Measurements from ENCODE around the gene NUDT22.

Gene NUDT22

GRCh38 chr11:64206457-64207255 lies 19.4 kb upstream of the NUDT22 start, which contains the start of gene FERMT3:
Gene FERMT3, plus strand, starts transcription at chr11:64206721. Its CDS starts 644 bp downstream, at chr11:64207365.
- peak; percentile 38 for DNase-seq (ENCODE audit: low read depth, low spot score)

- DNase-seq (ENCODE audit: low read depth, low spot score): peak; percentile 49
Measured at GRCh38 chr11:64207256-64208085, 18.6 kb upstream of the NUDT22 start.

DNA sequence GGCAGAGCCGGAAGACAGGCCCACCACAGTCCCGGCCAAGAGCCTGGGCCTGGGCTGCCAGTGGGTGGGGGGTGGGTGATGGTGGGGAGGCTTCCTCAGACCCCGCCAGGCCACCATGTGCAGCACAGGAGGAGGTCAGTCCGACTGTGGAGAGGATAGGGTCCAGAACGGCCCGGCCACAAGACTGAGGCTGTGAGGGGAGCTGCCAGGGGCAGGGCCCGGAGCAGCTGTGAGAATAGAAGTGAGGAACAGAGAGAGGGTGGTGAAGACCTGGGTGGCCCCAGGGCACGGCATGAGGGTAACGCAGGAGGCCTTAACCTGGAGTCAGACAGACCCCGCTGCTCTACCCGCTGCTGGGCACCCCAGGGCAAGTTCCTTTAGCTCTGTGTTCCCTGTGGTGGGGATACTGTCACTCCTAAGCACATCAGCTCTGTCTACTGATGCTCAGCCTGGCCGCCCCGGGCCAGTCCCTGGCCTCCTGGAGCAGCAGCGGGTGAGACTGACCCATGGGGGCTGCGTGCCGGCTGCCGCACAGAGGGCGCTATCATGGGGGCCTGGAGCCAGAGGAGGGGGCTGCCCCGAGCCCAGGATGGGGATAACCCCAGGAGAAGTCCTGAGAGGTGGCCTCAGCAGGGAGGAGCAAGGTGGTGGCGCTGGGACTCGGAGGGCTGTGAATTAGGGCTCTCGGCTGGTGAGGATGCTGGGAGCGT lies 17.8 kb upstream of the NUDT22 start:
- DNase-seq (ENCODE audit: low read depth, low spot score): no peak

- DNase-seq (ENCODE audit: low read depth, low spot score): no peak
Measured at GRCh38 chr11:64208796-64209562, 17.1 kb upstream of the NUDT22 start.

GRCh38 chr11:64209563-64209843 lies 16.6 kb upstream of the NUDT22 start:
- DNase-seq (ENCODE audit: low read depth, low spot score): no peak

DNA sequence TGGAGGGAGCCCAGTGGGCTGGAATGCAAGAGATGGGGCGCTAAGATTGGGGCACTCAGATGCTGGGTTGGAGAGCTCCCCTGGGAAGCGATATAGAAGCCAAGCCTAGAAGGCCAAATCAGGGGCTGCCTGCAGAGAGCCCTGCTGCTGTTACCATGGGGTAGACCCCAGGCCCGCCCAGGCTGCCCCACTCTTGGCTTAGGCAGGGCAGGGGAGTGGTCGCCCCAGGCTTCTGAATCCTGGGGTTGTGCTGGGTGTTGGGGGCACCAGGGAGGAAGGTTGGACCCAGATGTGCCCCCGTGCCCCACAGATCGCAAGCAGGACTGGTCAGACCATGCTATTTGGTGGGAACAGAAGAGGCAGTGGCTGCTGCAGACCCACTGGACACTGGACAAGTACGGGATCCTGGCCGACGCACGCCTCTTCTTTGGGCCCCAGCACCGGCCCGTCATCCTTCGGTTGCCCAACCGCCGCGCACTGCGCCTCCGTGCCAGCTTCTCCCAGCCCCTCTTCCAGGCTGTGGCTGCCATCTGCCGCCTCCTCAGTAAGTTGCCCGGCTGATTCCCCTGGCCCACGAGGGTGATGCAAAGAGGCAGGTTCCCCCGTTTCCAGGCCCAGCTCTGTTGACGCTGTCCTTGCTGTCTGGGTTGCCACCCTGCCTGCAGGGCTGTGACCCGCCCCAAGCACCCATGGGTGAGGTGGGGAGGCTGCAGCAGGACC lies 15.6 kb upstream of the NUDT22 start:
- no peak for DNase-seq (ENCODE audit: low read depth, low spot score)

- DNase-seq (ENCODE audit: low read depth, low spot score): no peak
Measured at GRCh38 chr11:64211181-64211872, 14.7 kb upstream of the NUDT22 start.

DNA sequence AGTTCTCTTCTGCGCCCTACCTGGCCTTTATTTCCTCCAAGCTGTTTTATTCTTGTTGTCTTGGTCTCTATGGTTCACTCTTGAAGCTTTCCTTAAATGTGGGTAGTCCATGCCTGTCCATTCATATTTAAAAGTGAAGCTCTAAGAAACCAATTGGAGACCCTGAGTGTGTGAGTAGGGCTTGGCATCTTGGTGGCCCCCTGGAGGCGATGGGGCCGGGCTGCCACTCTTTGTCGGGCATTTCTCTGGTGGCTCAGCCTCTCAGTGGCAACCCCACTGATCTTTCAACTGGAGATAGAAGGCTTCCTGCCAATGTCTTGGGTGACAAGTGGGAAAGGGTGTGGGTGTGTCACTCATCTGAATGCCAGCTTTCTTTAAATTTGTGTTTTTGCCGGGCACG lies 9.2 kb upstream of the NUDT22 start:
- no peak for DNase-seq (ENCODE audit: low read depth, low spot score)

- DNase-seq (ENCODE audit: low read depth, low spot score): no peak
Measured at GRCh38 chr11:64218628-64219353, 7.3 kb upstream of the NUDT22 start.

- DNase-seq (ENCODE audit: low read depth, low spot score): no peak
Measured at GRCh38 chr11:64219354-64219684, 6.8 kb upstream of the NUDT22 start.

DNA sequence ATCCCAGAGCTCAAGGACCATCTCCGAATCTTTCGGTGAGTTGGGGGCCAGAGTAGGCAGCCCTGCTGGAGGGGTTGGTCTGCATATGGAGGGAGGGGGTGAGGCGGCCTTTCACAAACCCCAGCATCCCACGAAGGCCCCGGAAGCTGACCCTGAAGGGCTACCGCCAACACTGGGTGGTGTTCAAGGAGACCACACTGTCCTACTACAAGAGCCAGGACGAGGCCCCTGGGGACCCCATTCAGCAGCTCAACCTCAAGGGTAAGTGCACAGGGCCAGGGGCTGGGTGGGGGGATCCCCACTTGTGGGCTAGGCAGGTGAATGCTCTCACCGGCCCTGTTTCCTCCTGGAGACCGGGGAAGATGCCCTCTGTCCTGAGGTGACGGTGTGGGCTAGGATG lies 6.3 kb upstream of the NUDT22 start:
- no peak for DNase-seq (ENCODE audit: low read depth, low spot score)

DNA sequence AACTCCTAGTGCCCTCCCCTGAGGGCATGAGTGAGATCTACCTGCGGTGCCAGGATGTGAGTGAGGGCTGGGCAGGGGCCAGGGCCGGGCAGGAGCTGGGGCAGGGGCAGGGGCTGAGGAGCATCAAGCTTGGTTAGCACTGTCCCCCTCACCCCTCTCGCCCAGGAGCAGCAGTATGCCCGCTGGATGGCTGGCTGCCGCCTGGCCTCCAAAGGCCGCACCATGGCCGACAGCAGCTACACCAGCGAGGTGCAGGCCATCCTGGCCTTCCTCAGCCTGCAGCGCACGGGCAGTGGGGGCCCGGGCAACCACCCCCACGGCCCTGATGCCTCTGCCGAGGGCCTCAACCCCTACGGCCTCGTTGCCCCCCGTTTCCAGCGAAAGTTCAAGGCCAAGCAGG lies 5.8 kb upstream of the NUDT22 start:
- no peak for DNase-seq (ENCODE audit: low read depth, low spot score)

DNA sequence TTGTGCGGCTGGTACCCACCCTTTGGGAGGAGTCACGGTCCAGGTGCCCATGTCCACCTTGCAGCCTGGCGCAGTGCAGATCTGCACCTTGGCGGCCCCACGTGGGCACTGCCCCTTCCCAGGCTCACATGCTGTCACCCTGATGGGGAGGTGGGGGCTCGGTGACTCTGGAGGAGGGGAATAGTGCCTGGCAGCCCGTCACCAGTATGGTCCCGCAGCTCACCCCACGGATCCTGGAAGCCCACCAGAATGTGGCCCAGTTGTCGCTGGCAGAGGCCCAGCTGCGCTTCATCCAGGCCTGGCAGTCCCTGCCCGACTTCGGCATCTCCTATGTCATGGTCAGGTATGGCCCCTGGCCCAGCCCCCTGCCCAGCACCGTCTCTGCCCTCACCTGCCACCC lies 5.3 kb upstream of the NUDT22 start:
- no peak for DNase-seq (ENCODE audit: low read depth, low spot score)

- DNase-seq (ENCODE audit: low read depth, low spot score): no peak
Measured at GRCh38 chr11:64222651-64223000, 3.4 kb upstream of the NUDT22 start.

GRCh38 chr11:64223001-64223651 lies 2.9 kb upstream of the NUDT22 start:
- DNase-seq (ENCODE audit: low read depth, low spot score): no peak

- no peak for DNase-seq (ENCODE audit: low read depth, low spot score)
Measured at GRCh38 chr11:64224151-64224890, 1.8 kb upstream of the NUDT22 start.

DNA sequence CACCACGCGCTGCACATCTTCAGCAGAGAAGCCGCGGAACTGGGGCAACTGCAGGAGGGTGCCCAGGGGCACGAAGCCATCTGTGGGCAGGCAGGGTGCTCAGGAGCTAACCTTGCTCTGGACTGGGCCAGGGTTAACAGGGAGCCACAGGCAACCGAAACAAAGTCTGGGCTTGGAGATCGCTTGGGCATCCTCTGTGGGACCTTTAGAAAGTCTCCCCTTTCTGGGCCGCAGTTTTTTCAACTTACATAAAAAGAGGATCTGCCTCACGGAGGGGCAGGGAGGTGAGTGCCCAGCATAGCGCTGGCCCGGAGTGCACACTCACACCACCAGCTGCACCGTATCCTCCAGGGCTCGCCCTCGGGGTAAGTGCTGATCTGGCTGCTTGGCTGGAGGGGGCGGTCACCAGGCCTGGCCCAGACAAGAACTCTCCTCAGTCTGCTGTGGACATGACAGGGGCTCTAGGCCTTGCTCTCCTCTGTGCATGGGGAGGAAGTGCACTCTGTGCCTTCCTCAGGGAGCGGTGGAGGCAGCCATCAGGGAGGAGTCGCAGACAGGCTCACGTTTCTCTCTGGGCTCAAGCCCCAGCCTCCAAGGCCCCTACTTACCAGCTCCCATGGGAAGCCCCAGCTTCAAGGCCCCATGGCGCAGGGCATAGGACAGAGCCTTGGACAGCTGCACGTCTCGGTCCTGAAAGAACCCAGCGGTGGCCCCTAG lies 1.0 kb upstream of the NUDT22 start:
- DNase-seq (ENCODE audit: low read depth, low spot score): no peak

DNA sequence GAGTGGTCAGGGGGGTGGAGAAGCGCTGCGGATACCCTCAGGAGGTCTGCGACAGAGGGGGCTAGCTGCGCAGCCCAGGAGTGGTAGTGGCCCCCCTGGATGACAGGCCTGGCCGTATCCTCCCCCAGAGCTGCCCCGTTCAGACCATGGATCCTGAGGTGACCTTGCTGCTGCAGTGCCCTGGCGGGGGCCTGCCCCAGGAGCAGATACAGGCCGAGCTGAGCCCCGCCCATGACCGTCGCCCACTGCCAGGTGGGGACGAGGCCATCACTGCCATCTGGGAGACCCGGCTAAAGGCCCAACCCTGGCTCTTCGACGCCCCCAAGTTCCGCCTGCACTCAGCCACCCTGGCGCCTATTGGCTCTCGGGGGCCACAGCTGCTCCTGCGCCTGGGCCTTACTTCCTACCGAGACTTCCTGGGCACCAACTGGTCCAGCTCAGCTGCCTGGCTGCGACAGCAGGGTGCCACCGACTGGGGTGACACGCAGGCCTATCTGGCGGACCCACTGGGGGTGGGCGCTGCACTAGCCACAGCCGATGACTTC lies 505 bp downstream of the NUDT22 start:
- DNase-seq (ENCODE audit: low read depth, low spot score): no peak
